Measurements from ENCODE around the gene ZNF407.

Gene ZNF407

DNA sequence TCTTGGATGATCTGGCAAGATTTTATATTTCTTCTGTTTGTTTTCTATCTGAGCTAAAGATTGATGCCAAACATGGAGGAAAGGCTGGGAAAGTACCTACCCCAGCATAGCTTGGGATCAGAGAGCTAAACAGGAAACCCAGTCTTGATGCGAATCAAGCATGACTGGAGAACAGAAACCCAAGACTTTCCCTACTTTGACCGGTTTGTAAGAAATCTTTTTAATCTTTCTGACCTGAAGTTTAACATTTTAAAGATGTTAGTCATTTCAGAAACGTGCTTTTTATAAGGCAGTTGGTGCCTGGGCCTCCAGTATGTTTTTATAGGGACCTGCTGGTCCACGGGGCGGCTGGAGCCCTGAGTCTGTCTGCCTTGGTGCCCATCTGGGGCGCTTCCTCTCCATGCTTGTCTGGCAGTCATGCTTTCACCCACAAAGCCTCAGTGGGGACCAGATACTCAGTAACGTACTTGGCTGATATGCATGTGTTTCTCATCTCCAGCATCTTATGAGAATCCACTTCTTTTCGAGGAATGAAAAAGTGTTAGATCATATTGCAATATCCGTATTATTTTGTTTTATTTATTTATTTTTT is 344.7 kb downstream of the ZNF407 start:
- Histone ChIP-seq H3K27me3 (ENCODE audit: low read depth) (no peaks in the 10 kb centered on the region), H3K36me3 (replicated peaks) (no peaks in the 10 kb centered on the region), H3K4me1 (no peaks in the 10 kb centered on the region), H3K9me3 (no peaks in the 10 kb centered on the region), H3K4me3 (no peak overlapping the region)
- in situ Hi-C loops (cut with MboI; ENCODE audit: low sequenced_read_pairs): no loop called here
- DNase-seq (ENCODE audit: low spot score in 2 of 2): no peak

DNA sequence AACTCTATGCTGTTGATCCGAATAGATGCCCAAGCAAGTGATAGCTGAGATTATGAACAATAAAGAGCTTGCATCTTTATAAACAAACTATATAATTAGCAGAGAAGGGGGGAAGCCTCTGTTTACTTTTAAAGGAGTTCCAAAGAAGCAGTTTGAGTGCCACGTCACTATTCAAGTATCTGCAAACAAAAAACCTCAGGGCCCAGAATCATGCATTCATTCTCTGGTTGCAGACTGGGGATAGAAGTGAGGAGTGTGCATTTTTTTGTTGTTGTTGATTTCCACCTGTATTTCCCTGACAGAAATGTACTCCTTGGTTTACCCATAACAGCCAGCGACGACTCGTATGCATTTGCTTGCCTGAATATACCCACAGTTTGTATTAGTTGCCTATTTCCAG is 347.0 kb downstream of the ZNF407 start:
- Histone ChIP-seq H3K36me3 (replicated peaks) (no peaks in the 10 kb centered on the region), H3K4me3 (no peak overlapping the region), H3K9me3 (no peaks in the 10 kb centered on the region), H3K27me3 (ENCODE audit: low read depth) (no peaks in the 10 kb centered on the region), H3K4me1 (no peaks in the 10 kb centered on the region)
- in situ Hi-C loops (cut with MboI; ENCODE audit: low sequenced_read_pairs): no loop called here
- no peak for DNase-seq (ENCODE audit: low spot score in 2 of 2)

DNA sequence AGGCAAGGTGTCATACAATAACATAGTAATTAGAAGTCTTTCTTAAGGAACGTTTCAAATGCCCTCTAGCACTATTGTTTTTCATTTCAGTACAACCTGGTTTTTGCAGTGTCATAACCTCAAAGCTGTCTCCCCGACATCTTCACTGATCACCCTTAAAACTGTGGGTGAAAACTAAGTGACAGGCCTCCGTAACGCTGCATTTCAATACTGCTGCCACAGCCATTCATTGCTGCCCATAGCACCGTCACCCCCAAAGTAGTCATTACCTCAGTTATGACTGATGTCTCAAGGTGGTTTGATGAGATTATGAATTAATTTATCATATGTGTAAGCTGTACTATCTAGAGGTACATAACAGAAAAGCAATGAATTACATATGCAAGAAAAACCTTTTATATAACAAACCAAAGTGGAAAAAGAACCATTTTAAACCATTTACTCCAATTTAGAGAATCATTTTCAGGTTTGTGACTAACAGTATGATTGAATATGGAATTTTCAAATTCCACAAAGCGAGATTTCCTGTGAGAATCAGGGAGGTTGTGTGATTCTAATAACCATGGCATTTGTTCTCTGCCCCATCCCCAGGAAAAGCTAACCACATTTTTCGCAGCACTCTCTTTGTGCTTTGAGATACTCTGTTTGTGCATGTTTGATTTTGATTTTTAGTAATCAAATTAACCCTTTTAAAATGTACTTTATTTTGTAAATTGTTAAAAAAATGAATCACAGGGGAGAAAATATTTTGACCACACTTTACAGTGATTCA is 348.3 kb downstream of the ZNF407 start:
- Histone ChIP-seq H3K27me3 (ENCODE audit: low read depth) (no peaks in the 10 kb centered on the region), H3K9me3 (no peaks in the 10 kb centered on the region), H3K36me3 (replicated peaks) (no peaks in the 10 kb centered on the region), H3K4me1 (no peaks in the 10 kb centered on the region), H3K4me3 (no peak overlapping the region)
- DNase-seq (ENCODE audit: low spot score in 2 of 2): no peak
- in situ Hi-C loops (cut with MboI; ENCODE audit: low sequenced_read_pairs): no loop called here

DNA sequence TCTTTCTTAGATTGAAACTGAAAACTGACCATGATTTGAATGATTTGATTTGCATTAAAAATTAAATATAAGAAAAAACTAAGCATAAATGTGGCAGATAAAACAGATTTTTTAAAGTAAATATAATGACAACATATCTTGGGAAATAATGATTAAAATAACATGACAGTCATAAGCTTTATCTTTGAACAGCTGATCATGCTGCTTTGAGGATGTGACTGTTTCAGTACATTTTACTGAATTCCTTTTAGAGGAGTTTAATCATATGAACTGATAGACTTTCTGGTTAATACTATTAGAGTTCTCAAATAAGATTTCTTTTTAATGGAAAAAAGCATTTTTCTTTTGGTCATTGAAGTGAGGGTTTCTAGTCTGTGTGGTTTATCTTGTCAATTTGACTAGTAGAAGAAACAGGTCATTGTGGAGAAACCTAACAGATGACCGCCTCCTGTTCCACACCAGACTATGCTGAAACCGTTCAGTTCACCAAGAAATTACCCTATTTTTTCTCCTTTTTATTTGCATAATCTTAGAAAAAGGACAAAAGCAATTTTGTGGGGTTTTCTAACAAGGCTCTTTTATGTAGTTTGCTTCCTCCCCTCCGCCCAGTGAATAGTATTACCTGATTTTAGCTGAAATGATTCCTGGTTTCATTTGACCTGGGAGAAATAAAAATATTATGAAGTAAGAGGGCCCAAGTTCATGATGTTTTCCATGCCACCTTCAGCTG is 349.1 kb downstream of the ZNF407 start:
- Histone ChIP-seq H3K27me3 (ENCODE audit: low read depth) (no peaks in the 10 kb centered on the region), H3K4me3 (no peak overlapping the region), H3K4me1 (no peaks in the 10 kb centered on the region), H3K36me3 (replicated peaks) (no peaks in the 10 kb centered on the region), H3K9me3 (no peaks in the 10 kb centered on the region)
- DNase-seq (ENCODE audit: low spot score in 2 of 2): no peak
- in situ Hi-C loops (cut with MboI; ENCODE audit: low sequenced_read_pairs): no loop called here

DNA sequence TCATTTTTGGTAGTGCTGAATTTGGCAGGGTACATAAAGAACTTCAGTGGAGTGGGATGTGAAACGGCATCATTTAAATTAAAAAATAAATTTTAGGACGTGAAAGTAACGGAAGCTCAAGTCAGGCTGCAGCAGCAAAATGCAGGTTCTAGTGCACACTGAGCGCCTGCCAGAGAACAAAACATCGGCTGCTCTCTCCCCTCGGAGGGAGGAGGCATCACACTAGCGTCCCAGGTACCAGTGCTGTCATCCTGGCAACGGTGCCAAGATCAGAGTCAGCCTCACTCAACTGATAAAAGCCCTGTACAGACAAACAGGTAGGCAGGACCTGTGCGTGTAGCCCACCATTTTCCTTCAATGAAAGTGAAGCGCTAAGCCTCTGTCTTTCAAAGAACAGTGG is 349.7 kb downstream of the ZNF407 start:
- H3K4me1 ChIP-seq: no peaks in the 10 kb centered on the region

DNA sequence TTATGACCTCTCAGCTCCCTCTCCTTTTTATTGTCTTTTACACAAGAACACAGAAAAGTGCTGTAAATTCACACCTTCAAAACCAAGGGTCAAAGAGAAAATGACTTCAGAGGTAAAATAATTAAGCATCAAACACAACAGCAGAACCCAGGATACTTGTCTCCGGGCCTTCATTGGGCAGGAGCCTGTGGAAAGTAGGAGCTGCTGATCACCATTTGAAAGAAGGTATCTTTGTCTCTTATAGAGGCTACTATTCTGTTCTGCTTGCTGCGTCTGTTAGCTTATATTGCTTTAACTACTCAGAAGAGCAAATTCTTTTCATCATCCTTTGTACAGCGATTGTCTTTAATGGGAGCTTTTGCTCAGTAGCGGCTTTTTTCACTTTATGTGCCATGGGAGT is 350.2 kb downstream of the ZNF407 start:
- H3K27me3 ChIP-seq (ENCODE audit: low read depth): no peaks in the 10 kb centered on the region
- H3K36me3 ChIP-seq (replicated peaks): no peaks in the 10 kb centered on the region
- in situ Hi-C loops (cut with MboI; ENCODE audit: low sequenced_read_pairs): no loop called here
- no peaks in the 10 kb centered on the region for H3K9me3 ChIP-seq
- no peaks in the 10 kb centered on the region for H3K4me1 ChIP-seq
- DNase-seq (ENCODE audit: low spot score in 2 of 2): no peak
- H3K4me3 ChIP-seq: no peak overlapping the region

More for the DNA sequence above, 349.7 kb downstream of the ZNF407 start:
- DNase-seq (ENCODE audit: low spot score in 2 of 2): no peak
- H3K9me3 ChIP-seq: no peaks in the 10 kb centered on the region
- in situ Hi-C loops (cut with MboI; ENCODE audit: low sequenced_read_pairs): no loop called here
- no peaks in the 10 kb centered on the region for H3K36me3 ChIP-seq (replicated peaks)
- no peaks in the 10 kb centered on the region for H3K27me3 ChIP-seq (ENCODE audit: low read depth)
- H3K4me3 ChIP-seq: no peak overlapping the region

DNA sequence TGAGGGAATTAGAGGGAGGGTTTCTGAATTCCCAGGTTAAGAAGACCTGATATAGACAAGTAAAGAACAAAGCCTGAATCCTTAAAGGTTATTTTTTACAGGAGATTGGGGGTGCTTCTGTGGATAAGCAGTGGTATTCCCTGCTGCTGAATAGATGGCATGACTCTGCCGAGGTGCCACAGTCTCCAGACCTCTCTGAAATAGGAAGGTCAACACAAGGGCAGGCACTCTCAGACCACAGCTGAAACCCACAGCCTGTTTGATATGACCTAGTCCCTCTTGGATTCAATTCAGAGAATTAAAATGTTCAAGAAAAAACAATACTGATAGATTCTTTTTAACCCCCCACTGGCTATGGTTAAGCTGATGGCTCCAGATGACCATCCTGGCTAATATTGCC is 351.9 kb downstream of the ZNF407 start:
- no peaks in the 10 kb centered on the region for H3K4me1 ChIP-seq
- no peak overlapping the region for H3K4me3 ChIP-seq
- H3K9me3 ChIP-seq: no peaks in the 10 kb centered on the region
- no peak for DNase-seq (ENCODE audit: low spot score in 2 of 2)
- in situ Hi-C loops (cut with MboI; ENCODE audit: low sequenced_read_pairs): no loop called here
- no peaks in the 10 kb centered on the region for H3K27me3 ChIP-seq (ENCODE audit: low read depth)
- H3K36me3 ChIP-seq (replicated peaks): no peaks in the 10 kb centered on the region

DNA sequence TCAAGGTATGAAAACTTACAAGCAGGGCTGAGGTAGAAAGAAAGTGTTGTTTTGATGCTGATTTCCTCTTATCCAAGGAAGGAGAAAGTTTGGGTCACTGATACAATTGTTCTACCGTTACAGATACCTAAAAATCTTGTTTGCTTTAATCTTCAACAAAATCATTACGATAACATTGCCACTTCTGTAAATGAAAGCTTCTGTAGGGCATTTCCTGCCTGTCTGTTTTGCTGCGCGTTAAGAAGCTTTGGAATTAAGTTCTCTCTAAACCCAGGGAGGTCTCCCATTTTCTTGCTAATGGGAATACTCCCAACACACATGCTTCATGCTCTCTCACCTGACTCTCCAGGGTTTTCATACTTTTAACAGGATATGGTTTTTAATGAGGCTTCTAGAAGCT is 352.8 kb downstream of the ZNF407 start:
- Histone ChIP-seq H3K4me1 (no peaks in the 10 kb centered on the region), H3K27me3 (ENCODE audit: low read depth) (no peaks in the 10 kb centered on the region), H3K4me3 (no peak overlapping the region), H3K9me3 (no peaks in the 10 kb centered on the region), H3K36me3 (replicated peaks) (no peaks in the 10 kb centered on the region)
- in situ Hi-C loops (cut with MboI; ENCODE audit: low sequenced_read_pairs): no loop called here
- no peak for DNase-seq (ENCODE audit: low spot score in 2 of 2)

DNA sequence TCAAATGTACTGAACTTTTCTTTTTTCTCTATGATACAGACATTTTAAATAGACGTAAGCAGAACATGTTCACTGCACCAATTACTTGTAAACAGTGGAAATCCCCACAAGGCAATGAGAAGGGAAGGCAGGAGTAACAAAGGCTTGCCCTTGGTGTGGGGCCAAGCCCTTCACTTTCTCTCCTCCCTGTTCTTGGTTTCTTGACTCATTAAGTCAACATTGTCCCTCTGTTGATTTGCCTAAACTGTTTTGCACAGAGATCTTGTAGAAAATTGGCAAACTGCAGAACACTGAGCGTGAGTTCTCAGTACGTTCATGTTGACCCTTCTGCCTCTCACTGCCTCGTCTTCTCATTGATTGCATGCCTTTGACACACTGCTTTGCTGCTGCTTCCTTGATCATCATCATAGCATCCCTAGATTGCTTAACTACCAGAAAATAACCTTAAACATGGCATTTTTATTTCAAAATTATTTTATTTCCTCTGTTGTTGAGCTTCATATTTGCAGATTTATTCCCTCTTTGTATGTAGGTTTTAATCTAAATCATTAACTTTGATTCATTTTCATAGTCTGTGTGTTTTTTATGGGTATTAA is 353.6 kb downstream of the ZNF407 start:
- in situ Hi-C loops (cut with MboI; ENCODE audit: low sequenced_read_pairs): no loop called here
- H3K27me3 ChIP-seq (ENCODE audit: low read depth): no peaks in the 10 kb centered on the region
- H3K9me3 ChIP-seq: no peaks in the 10 kb centered on the region
- no peaks in the 10 kb centered on the region for H3K4me1 ChIP-seq
- no peak overlapping the region for H3K4me3 ChIP-seq
- H3K36me3 ChIP-seq (replicated peaks): no peaks in the 10 kb centered on the region
- DNase-seq (ENCODE audit: low spot score in 2 of 2): no peak

DNA sequence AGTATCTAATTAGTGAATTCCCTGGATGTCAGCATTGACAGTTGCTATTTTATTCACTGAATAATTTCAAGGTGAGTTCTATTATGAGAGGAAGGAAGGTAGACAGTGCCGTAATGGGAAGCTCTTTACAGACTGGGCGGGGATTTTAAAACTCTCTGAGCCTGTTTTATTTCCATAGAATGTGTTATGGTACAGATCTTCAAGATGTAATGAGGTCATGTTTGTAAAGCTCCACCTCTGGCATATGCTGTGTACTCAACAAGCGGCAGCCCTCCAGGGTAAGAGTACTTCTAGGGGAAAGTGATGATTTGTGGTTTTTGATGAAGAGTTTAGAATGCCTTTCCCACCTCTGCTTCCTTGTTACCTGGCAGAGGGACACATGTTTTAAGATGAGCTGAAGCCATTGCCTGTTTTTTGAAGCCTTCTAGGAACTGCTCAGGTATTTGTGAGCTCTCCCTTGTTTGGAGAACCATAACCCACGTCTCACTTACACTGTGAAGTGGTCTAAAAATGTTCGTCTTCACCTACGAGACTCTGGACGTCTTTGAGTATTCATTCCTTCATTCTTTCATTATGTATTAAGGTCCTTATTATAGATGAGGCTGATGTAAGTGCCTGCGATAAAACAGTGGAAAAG is 360.0 kb downstream of the ZNF407 start:
- H3K9me3 ChIP-seq: no peaks in the 10 kb centered on the region
- no peaks in the 10 kb centered on the region for H3K27me3 ChIP-seq (ENCODE audit: low read depth)
- no peak for DNase-seq (ENCODE audit: low spot score in 2 of 2)
- H3K4me3 ChIP-seq: no peak overlapping the region
- no peaks in the 10 kb centered on the region for H3K36me3 ChIP-seq (replicated peaks)
- in situ Hi-C loops (cut with MboI; ENCODE audit: low sequenced_read_pairs): no loop called here
- no peaks in the 10 kb centered on the region; the same call in 1 of the 2 replicates for H3K4me1 ChIP-seq

DNA sequence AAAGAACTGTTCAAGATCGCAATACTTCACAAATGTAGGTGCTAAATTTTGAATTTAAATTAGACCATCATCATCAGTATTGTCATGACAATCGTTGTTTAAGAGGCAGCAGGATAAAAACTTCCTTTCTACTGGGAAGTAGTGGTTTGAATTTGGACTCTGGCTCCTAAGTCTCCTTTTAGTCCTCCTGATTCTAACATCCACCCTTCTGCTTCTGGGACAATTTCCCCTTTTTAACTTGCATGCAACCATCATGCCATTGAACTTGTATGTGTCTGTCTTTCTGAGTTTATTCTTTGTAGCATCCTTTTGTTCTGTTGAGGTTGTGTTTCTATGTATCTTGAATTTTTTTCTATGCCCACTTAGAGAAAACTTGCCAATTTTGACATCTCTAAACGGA is 361.5 kb downstream of the ZNF407 start:
- DNase-seq (ENCODE audit: low spot score in 2 of 2): no peak
- no peaks in the 10 kb centered on the region for H3K36me3 ChIP-seq (replicated peaks)
- no peak overlapping the region for H3K4me3 ChIP-seq
- no peaks in the 10 kb centered on the region for H3K9me3 ChIP-seq
- in situ Hi-C loops (cut with MboI; ENCODE audit: low sequenced_read_pairs): no loop called here
- H3K4me1 ChIP-seq: no peaks in the 10 kb centered on the region; the same call in 1 of the 2 replicates
- H3K27me3 ChIP-seq (ENCODE audit: low read depth): no peaks in the 10 kb centered on the region

DNA sequence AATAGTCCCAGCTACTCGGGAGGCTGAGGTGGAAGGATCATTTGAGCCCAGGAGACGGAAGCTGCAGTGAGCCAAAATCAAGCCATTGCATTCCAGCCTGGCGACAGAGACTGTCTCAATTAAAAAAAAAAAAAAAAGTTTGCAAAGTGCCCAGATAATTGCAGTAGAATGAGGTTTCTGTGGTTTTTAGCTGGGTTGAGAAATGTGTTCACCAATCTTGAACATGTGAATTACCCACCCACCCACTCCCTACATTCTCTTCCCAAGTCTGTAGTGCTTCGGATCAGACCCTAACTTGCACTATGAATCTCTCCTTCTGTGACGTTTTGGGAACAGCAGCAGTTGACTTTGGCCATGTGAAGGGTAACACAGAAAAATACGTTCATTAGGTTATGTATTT is 363.9 kb downstream of the ZNF407 start:
- Histone ChIP-seq H3K4me3 (no peak overlapping the region), H3K36me3 (replicated peaks) (no peaks in the 10 kb centered on the region), H3K9me3 (no peaks in the 10 kb centered on the region), H3K27me3 (ENCODE audit: low read depth) (no peaks in the 10 kb centered on the region), H3K4me1 (no peaks in the 10 kb centered on the region; the same call in 1 of the 2 replicates)
- in situ Hi-C loops (cut with MboI; ENCODE audit: low sequenced_read_pairs): no loop called here
- DNase-seq (ENCODE audit: low spot score in 2 of 2): no peak

DNA sequence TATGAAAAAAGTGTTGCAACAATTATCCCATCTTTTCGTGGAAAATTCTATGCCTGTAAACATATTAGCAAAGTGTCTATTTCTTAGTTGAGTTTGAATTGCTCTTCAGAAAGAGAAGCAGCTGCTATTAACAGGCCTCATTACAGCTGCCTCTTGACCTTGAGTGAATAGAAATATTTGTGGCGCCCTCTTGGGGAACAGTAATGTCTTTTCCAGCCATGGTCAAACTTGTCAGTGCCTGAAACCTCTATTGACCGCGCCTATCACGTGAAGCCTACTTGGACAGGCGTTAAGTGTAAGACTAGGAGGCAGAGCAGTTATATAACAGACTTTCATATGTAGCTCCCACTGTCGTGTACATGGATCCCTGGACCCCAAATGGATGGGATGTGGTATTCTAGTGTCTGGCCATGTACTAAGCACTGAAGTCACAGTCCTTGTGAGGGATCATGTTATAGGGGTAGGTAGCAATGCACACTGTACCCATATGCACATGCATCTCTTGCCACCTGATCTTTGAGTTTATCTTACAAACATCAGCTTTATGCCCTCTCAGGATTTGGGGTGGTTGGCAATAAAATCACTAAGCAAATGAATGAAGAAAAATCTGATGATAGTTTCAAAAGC is 366.3 kb downstream of the ZNF407 start:
- Histone ChIP-seq H3K36me3 (replicated peaks) (no peaks in the 10 kb centered on the region), H3K27me3 (ENCODE audit: low read depth) (no peaks in the 10 kb centered on the region), H3K4me1 (no peaks in the 10 kb centered on the region; the same call in 1 of the 2 replicates), H3K4me3 (no peak overlapping the region), H3K9me3 (no peaks in the 10 kb centered on the region)
- in situ Hi-C loops (cut with MboI; ENCODE audit: low sequenced_read_pairs): no loop called here
- peak; percentile 42 to 48 for DNase-seq (ENCODE audit: low spot score in 2 of 2)
